Colonic mucosa (tissue), 4 donors: ENCODE measurements around the gene CLEC16A. TPM values are rescaled to one million over a fixed set of nuclear protein-coding genes. Genes with fewer than 3 reads are reported as not detected.

Experiments
- DNase-seq: peaks from one replicate; pipeline ENCODE4 v3.0.0-alpha.2; 2020
- H3K27ac ChIP-seq: fragments of 200-600 bp; one replicate; pipeline ENCODE4 v1.8.0; 2021
- H3K27me3 ChIP-seq: fragments of 200-600 bp; one replicate; pipeline ENCODE4 v1.8.0; 2021
- H3K36me3 ChIP-seq: fragments of 200-600 bp; one replicate; pipeline ENCODE4 v1.8.0; 2021
- H3K4me1 ChIP-seq: fragments of 200-600 bp; one replicate; pipeline ENCODE4 v1.8.0; 2021; ENCODE audit warnings: mild to moderate bottlenecking
- H3K4me3 ChIP-seq: fragments of 200-600 bp; one replicate; pipeline ENCODE4 v1.8.0; 2021
- H3K9ac ChIP-seq, 2 donors: one replicate each; pipeline ENCODE4 v1.7.0; 2013; ENCODE audit warnings: control low read depth in 2 of 2, low read depth in 2 of 2, low read length in 2 of 2
- H3K9me3 ChIP-seq: fragments of 200-600 bp; one replicate; pipeline ENCODE4 v1.8.0; 2021
- CTCF ChIP-seq: fragments of 200-600 bp; IDR thresholded peaks from one replicate; pipeline ENCODE4 v1.8.0; 2022; ENCODE audit warnings: antibody characterized with exemption, mild to moderate bottlenecking
- intact Hi-C: fragments of 100-400 bp; cut with DNase I; formaldehyde crosslinking; loops from one replicate; pipeline ENCODE4 v1.14.1; 2022
- total RNA-seq, 2 donors: library from RNA; stranded (reverse); fragmentation: NEBNext Ultra II Directional in 1 of 2; extraction: Animal tissue kit (Norgen Biotek cat#: 25700) in 1 of 2; gene quantifications; one replicate each; pipeline ENCODE4 v1.2.1, GENCODE V29; 2021
- donor health status: healthy.
- donor health status: DM: no; HTN: no; CAD: no.
- donor health status: DM: no; HTN: no; CAD: no.

CLEC16A gene
- total RNA-seq, 2 donors from 2014 or later: 24.9 to 29.6 TPM

DNA sequence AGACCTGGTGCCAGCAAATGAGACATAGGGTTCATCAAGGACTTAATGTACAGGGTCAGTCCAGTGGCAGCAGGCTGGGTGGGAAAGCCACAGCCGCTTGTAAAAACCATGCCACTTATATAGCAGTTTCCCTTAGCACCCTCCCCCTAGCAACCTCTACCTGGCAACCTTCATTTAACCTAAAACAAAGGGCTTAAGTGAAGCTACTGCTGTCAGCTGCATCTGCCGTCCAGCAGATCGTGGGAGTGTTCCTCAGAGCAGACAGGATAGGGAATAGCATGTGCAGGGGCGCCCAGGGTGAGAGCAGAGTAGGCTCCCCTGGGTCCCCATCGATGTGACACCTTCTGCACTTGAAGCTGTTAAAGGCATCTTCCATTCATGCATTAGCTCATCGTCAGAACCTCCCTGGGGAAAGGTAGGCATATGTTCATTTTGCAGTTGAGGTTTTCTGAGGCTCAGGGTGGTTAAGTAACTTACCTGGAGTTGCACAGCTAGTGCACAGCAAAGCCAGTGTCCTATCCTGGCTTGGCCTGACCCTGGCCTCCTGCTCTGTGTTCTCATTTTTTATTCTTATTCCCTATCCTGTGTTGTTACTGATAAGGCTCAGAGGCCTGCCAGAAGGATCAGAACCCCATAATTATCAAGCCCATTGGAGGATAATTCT, 199.1 kb downstream of the CLEC16A start:
- no peak for TF ChIP-seq CTCF
- DNase-seq: no peak
- Histone ChIP-seq H3K4me1 (no peaks in the 10 kb centered on the region), H3K9ac (no peak overlapping the region), H3K9me3 (no peaks in the 10 kb centered on the region), H3K27ac (no peak overlapping the region), H3K36me3 (no peaks in the 10 kb centered on the region), H3K4me3 (no peak overlapping the region), H3K27me3 (no peaks in the 10 kb centered on the region)
- intact Hi-C loops: no loop called here

GRCh38 chr16:11144122-11144521, 199.8 kb downstream of the CLEC16A start:
- no peak for DNase-seq
- intact Hi-C loops: no loop called here
- Histone ChIP-seq H3K4me1 (no peaks in the 10 kb centered on the region), H3K27ac (no peak overlapping the region), H3K4me3 (no peak overlapping the region), H3K27me3 (no peaks in the 10 kb centered on the region), H3K9me3 (no peaks in the 10 kb centered on the region), H3K36me3 (no peaks in the 10 kb centered on the region), H3K9ac (no peak overlapping the region)
- TF ChIP-seq CTCF: no peak

GRCh38 chr16:11145173-11145818, 200.9 kb downstream of the CLEC16A start:
- intact Hi-C loops: no loop called here
- Histone ChIP-seq H3K9me3 (no peaks in the 10 kb centered on the region), H3K4me3 (no peak overlapping the region), H3K9ac (no peak overlapping the region), H3K27ac (no peak overlapping the region), H3K4me1 (no peaks in the 10 kb centered on the region), H3K36me3 (no peaks in the 10 kb centered on the region), H3K27me3 (no peaks in the 10 kb centered on the region)
- DNase-seq: no peak
- TF ChIP-seq CTCF: no peak

DNA sequence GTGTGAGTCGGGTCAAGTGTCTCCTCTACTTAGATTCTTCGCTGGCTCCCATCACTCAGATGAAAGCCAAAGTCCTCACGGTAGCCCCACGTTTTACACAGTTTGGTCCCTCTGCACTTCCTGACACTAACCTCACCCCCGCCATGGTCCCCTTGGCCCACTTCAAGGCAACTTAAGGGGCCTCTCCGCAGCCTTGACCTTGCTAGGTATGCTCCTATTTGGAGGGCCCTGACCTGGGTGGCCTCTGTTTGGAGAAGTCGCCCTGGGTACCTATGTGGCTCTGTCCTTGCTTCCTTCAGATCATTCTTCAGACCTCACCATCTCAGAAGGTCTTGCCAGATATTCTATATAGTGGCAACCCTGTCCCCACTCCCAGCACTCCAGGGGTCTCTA, 201.5 kb downstream of the CLEC16A start:
- TF ChIP-seq CTCF: no peak
- no peak overlapping the region for H3K27ac ChIP-seq
- H3K4me1 ChIP-seq: no peaks in the 10 kb centered on the region
- DNase-seq: no peak
- no peaks in the 10 kb centered on the region for H3K9me3 ChIP-seq
- H3K9ac ChIP-seq: no peak overlapping the region
- no peaks in the 10 kb centered on the region for H3K36me3 ChIP-seq
- no peaks in the 10 kb centered on the region for H3K27me3 ChIP-seq
- no peak overlapping the region for H3K4me3 ChIP-seq
- intact Hi-C loops: no loop called here

DNA sequence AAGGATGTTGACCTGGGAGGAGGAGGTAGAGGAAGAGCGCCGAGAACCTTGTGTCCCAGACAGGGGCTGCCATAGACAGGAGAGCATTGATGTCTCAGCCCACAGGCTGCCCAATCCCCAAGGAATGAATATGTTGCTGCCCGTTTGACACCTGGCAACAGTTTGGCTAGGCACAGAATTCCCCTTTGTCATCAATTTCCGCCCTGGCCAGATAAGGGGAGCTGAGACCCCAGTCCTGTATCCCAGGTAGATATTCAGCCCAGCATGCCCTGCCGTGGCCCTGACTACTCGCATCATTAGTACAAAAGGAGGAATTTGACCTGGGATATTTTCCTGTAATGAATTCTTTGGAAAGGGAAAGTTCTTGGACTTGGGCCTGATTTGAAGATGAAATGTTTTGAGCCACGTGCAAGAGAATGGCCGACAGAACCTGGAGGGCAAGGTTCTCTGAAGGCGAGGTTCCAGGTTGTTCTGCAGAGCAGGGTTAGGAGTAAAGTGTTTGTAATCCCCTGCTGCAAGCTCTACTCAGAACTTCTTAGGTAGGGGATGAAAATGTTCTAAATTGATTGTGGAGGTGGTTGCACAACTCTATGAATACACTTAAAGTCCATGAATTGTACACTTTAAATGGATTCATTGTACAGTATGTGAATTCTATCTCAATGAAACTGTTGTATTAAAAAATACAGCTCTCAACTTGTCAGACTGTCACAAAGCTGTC, 202.8 kb downstream of the CLEC16A start:
- Histone ChIP-seq H3K4me1 (no peaks in the 10 kb centered on the region), H3K9ac (no peak overlapping the region), H3K9me3 (no peaks in the 10 kb centered on the region), H3K36me3 (no peaks in the 10 kb centered on the region), H3K27ac (no peak overlapping the region), H3K27me3 (no peaks in the 10 kb centered on the region), H3K4me3 (no peak overlapping the region)
- TF ChIP-seq CTCF: no peak
- intact Hi-C loops: no loop called here
- DNase-seq: no peak
